HL-60 (cell line): ENCODE data around the gene COL13A1.

Source experiments
- DNase-seq, 2 experiments: peaks; one replicate each; pipeline ENCODE4 v3.0.0-alpha.2; 2010 to 2020; ENCODE audit warnings: low read depth in 1 of 2, low spot score in 1 of 2
- H3K27ac ChIP-seq: fragments of 250-450 bp; sonication (Bioruptor Pico); replicated peaks from 2 replicates; pipeline ENCODE4 v1.5.1; 2020; ENCODE audit warnings: mild to moderate bottlenecking, moderate library complexity
- H3K27me3 ChIP-seq: fragments of 250-450 bp; sonication (Bioruptor Pico); 2 replicates; pipeline ENCODE4 v1.5.1; 2021; ENCODE audit warnings: mild to moderate bottlenecking, moderate library complexity; ENCODE audit not compliant: insufficient read depth, poor library complexity, severe bottlenecking
- H3K4me3 ChIP-seq: replicated peaks from 2 replicates; pipeline ENCODE4 v1.5.1; 2011; ENCODE audit warnings: mild to moderate bottlenecking, control low read depth, low read length; ENCODE audit not compliant: insufficient read depth
- GABPA ChIP-seq: IDR thresholded peaks from 2 replicates; pipeline ENCODE4 v1.6.1; 2012; ENCODE audit warnings: low read depth
- POLR2AphosphoS5 ChIP-seq: IDR thresholded peaks from 2 replicates; pipeline ENCODE4 v1.6.1; 2012; ENCODE audit warnings: low read depth
- SPI1 ChIP-seq: IDR thresholded peaks from 2 replicates; pipeline ENCODE4 v1.6.1; 2012; ENCODE audit warnings: low read depth, mild to moderate bottlenecking, borderline replicate concordance
- TF ChIP-seq, protein P1 (sequence below): IDR thresholded peaks from 2 replicates; pipeline ENCODE4 v1.6.1; 2012; ENCODE audit warnings: low read depth; ENCODE audit not compliant: insufficient replicate concordance
- TF ChIP-seq, protein P2 (sequence below): IDR thresholded peaks from one replicate; pipeline ENCODE4 v1.5.1; 2011; ENCODE audit warnings: low read length, control low read depth, inconsistent platforms; ENCODE audit not compliant: insufficient read depth

Gene COL13A1

DNA sequence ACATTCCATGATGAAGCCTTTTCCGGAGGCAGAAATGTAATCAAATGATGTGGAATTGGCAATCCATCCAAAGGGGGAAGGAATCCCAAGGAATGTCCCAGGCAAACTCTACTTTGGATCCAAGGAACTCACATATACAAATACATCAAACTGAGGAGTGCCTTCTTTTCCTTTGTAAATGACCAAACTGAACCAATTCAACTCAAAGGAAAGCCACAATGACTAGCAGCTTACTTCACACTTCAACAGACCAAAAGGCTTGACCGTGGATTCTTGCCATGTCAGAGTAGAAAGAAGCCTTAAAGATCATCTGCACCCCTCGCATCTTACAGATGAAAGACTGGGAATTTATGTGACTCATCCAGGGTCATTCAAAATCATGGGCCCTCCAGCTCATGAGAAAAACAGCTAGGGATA is 171.3 kb downstream of the COL13A1 start:
- no peaks in the 10 kb centered on the region for H3K27me3 ChIP-seq
- no peak for DNase-seq
- TF ChIP-seq, protein P1, sequence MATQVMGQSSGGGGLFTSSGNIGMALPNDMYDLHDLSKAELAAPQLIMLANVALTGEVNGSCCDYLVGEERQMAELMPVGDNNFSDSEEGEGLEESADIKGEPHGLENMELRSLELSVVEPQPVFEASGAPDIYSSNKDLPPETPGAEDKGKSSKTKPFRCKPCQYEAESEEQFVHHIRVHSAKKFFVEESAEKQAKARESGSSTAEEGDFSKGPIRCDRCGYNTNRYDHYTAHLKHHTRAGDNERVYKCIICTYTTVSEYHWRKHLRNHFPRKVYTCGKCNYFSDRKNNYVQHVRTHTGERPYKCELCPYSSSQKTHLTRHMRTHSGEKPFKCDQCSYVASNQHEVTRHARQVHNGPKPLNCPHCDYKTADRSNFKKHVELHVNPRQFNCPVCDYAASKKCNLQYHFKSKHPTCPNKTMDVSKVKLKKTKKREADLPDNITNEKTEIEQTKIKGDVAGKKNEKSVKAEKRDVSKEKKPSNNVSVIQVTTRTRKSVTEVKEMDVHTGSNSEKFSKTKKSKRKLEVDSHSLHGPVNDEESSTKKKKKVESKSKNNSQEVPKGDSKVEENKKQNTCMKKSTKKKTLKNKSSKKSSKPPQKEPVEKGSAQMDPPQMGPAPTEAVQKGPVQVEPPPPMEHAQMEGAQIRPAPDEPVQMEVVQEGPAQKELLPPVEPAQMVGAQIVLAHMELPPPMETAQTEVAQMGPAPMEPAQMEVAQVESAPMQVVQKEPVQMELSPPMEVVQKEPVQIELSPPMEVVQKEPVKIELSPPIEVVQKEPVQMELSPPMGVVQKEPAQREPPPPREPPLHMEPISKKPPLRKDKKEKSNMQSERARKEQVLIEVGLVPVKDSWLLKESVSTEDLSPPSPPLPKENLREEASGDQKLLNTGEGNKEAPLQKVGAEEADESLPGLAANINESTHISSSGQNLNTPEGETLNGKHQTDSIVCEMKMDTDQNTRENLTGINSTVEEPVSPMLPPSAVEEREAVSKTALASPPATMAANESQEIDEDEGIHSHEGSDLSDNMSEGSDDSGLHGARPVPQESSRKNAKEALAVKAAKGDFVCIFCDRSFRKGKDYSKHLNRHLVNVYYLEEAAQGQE, result no peak
- no peak for TF ChIP-seq GABPA
- TF ChIP-seq, protein P2, sequence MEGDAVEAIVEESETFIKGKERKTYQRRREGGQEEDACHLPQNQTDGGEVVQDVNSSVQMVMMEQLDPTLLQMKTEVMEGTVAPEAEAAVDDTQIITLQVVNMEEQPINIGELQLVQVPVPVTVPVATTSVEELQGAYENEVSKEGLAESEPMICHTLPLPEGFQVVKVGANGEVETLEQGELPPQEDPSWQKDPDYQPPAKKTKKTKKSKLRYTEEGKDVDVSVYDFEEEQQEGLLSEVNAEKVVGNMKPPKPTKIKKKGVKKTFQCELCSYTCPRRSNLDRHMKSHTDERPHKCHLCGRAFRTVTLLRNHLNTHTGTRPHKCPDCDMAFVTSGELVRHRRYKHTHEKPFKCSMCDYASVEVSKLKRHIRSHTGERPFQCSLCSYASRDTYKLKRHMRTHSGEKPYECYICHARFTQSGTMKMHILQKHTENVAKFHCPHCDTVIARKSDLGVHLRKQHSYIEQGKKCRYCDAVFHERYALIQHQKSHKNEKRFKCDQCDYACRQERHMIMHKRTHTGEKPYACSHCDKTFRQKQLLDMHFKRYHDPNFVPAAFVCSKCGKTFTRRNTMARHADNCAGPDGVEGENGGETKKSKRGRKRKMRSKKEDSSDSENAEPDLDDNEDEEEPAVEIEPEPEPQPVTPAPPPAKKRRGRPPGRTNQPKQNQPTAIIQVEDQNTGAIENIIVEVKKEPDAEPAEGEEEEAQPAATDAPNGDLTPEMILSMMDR, result no peak
- TF ChIP-seq SPI1, result no peak
- no peak for TF ChIP-seq POLR2AphosphoS5
- no peak overlapping the region for H3K27ac ChIP-seq
- H3K4me3 ChIP-seq, result no peak overlapping the region

DNA sequence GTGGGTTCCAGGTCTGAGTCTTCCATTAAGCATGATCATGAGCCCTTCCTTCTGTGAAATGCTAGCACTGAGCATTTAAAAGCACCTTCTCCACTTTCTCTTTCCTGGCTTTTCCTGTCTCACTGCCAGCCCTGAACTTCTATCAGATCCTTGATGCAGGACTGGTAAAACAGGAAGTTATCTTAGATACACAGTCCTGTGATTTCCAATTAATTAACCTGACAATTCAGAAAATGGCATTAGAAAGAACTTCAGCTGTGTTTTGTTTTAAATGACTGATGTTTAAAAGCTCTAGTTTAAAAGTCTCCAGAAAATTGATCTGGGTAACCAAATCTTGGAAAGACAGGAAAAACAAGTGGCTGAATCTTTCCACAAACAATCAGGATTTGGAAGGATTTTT is 172.0 kb downstream of the COL13A1 start:
- no peak overlapping the region for H3K4me3 ChIP-seq
- no peak for TF ChIP-seq GABPA
- no peak for TF ChIP-seq POLR2AphosphoS5
- no peaks in the 10 kb centered on the region for H3K27me3 ChIP-seq
- no peak overlapping the region for H3K27ac ChIP-seq
- no peak for DNase-seq

DNA sequence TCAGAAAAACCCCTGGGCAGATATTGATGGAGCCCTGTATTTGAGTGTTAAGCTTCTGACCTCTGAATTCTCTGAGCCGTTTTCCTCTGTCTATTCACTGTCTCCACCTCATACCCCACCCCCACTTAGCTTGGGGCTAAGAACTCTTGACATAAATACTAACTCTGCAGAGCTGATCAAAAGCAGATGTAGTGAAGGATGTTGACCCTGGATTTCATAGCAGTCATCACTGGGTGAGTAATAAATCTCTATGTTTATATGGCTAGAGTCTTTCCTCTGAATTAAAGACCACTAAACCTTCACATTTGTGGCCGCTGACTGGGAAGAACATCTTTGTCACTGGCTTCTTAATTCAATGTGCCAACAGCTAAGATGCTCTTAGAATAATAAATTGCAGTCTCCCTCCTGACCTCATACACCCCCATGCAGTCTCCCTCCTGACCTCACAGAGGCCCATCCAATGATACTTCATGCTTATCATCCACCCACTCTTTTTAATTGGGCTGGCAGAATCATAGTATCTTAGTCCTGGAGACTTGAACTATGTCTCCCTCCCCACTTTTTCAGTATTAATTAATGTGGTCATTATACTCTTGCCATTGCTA is 172.9 kb downstream of the COL13A1 start:
- Histone ChIP-seq H3K4me3 (no peak overlapping the region), H3K27me3 (no peaks in the 10 kb centered on the region), H3K27ac (no peak overlapping the region)
- no peak for DNase-seq
- TF ChIP-seq POLR2AphosphoS5 (no peak), SPI1 (no peak), GABPA (no peak)
- TF ChIP-seq, protein P1, result no peak
- TF ChIP-seq, protein P2, result no peak

DNA sequence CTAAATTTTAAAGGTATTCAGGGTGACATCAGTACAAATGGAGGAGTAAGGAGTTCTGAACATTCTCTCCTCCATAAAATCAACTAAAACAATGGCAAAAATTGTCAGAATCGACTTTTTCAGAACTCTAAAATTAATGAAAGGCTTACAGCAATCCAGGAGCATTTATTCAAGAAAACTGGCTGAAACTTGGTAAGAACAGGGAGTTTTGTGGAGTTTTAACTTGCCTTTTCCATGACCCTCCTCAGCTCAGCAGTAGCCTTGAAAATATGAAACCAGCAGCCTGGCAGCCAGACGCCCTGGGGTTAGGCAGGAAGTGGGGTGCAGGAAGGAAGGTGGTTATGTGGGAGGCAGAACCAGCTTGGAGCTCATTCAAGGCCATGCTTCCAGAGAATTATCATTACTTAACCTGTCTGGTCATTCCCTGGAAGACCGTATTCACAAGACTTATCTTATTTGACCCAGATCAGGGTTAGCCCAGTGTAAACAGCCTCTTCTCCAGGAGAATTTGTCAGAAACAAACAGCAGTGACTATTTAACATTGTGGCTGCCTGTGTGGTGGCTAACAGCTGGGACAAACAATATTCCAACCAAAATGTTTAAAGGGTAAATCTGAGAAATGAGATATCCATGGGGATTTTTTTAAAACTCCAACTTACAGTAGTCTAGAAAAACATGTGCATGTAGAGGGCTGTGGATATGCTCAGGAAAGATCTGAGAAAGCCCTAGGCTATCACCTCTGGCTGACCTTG is 175.3 kb downstream of the COL13A1 start:
- Histone ChIP-seq H3K4me3 (no peak overlapping the region), H3K27ac (no peak overlapping the region), H3K27me3 (no peaks in the 10 kb centered on the region)
- peak; percentile 11; the same call in 1 of the 2 replicates for TF ChIP-seq SPI1
- TF ChIP-seq, protein P2, result no peak
- TF ChIP-seq GABPA, result no peak
- DNase-seq, result no peak
